NCI-H524 (cell line): ENCODE data around the gene AURKAIP1.
"Not testable (repeated sequence)": the region's sequence is repeated elsewhere in the genome, so short reads cannot be mapped to it uniquely, and the experiment has no call there.

Experiments
- DNase-seq, 2 experiments: peaks; one replicate each; lab custom pipeline; 2025; lab: John Stamatoyannopoulos, UW

AURKAIP1 gene

DNA sequence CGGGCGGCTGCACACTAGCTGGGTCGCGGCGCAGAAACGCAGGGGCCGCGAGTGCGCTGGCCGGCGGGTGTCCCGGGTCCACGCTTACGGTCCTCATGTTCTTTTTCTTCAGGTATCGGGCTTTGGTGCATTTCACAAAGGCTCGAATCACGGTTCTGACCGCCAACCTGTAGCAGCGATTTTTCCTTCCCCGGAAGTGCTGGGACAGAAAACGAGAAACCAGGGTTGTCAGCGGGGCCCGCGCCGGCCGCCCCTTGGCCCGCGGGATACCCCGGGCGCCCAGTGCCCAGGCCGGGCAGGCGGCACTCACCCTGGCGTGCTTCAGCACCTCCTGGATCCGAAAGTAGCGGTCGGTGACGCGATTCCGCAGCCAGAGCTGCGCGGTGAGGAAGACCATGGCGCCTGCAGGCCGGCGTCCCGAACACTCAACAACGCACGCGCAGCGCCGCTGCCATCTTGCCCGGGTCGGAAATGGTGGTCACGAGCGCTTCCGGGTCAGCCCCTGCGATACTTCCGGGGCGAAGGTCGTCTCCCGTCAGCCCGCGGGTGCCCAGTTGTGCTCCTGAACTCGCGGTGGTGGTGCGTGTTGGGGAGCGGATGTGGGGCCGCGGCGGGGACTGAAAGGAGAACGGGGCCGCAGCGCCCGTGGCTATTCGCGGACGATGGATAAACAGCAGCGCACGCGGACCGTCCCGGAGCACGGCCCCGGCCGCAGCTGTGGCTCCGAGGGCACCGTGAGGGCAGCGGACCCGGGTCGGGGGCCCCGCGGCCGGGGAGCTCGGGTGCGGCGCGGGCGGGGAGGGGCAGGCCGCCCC lies 32.0 kb upstream of the AURKAIP1 start, which contains the start of gene MRPL20:
TSS of gene MRPL20 (minus strand) at position 473 of the 815 bp plus-strand sequence. CDS start at position 397, 76 bp downstream.
- DNase-seq = peak; percentile 63 to 89

DNA sequence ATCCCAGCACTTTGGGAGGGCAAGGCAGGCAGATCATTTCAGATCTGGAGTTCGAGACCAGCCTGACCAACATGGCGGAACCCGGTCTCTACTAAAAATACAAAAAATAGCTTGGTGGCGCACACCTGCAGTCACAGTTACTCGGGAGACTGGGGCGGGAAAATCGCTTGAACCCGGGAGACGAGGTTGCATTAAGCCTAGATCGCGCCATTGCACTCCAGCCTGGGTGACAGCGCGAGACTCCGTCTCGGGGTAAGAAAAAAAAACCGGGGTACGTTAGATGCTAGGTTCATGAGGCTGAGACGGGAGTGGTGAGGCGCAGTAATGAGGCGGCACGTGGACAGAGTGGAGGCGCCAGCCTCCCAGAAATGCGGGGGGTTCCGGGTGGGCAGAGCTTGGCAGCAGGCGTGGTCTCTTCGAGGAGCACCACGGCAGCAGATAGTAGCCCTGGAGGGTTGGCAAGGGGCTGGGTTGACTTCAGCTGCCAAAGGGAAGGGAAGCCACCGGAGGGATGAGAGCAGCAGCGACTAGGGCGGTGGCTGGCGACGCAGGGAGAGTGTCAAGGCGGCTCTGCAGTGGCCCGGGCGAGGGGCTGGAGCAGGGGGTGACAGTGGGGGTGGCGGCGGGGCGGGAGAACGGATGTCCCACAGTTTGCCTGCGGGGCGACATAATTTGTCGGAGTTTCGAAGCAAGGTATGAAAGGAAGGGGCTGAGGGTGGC lies 31.3 kb upstream of the AURKAIP1 start:
- no peak for DNase-seq

DNA sequence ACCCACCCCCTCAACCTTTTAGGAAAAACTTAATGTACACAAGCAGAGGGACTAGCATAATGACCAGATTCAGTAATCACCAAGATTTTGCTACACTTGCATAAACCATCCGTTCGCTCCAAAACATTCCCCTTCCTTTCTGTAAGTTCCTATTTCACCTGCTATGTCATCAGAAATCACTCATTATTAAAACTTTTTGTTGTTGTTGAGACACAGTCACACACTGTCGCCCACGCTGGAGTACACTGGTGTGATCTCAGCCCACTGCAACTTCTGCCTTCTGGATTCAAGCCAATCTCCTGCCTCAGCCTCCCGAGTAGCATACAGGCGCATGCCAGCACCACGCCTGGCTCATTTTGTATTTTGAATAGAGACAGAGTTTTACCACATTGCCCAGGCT lies 28.6 kb upstream of the AURKAIP1 start:
- no peak for DNase-seq

DNA sequence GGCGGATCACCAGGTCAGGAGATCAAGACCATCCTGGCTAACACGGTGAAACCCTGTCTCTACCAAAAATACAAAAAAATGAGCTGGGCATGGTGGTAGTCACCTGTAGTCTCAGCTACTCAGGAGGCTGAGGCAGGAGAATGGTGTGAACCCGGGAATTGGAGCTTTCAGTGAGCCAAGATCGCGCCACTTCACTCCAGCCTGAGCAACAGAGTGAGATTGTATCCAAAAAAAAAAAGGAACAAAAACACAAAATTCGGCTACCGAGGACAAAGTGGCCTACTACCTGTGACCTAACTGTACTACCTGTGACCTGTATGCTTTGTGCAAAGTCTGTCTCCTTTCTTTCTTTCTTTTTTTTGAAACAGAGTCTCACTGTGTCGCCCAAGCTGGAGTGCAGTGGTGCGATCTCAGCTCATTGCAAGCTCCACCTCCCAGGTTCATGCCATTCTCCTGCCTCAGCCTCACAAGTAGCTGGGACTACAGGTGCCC lies 27.9 kb upstream of the AURKAIP1 start:
- not testable (repeated sequence) for DNase-seq

DNA sequence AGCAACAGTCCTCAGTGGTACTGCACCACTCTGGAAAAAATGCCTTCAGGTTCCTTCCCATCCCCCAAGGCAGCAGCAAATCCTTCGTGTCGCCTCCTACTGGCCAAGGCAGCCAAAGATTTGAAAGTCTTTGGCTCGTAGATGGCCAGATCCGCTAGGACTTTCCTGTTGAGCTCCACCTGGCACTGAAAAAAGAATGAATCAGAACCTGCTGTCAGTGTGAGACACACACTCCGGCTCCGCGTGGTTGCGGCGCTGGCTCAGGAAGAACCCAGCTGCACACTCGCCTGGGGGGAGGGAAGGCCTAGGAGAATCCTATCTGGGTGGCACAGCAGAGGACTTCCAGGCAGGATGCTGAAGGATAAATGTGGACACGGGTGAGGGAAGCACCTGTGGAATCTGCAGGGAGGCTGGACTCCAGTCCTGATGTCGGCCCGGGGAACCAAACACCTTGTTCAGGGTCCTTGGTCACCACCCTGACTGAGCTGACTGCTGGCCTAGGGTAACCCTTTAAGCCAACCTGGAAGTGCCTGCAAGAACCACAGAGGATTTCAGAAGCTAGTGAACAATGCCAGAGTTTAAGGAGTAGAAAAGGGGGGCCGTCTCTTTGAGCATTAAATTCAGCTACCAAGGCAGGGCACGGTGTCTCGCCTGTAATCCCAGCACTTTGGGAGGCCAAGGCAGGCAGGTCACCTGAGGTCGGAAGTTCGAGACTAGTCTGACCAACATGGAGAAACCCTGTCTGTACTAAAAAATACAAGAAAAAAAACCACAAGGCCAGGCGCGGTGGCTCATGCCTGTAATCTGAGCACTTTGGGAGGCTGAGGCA lies 27.3 kb upstream of the AURKAIP1 start:
- DNase-seq = peak; percentile 17 to 42

DNA sequence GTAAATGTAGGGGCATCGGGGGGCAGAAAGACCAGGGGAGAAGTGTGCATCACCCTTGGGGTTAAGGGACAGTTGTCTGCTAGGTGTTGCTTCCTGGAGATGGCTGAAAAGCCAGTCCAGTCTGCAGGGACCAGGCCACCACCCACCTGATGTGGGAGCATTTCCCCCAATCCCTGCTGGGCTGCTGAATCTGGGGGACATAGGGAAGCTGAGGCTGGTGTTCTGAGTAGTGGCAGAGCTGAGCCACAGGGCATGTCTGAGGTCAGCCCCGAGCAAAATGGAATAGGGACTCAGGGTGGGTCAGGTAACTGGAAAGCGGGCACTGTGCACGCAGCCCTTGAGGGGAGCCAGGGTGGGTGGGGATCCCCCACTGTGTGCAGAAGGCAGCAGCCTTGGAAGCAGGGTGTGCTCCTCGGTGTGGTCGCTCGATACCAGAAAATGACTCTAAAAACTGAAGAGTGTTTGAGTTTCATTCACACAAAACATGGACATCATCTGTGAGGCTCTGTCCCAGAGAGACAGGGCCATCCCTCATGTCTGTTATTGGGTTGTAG lies 26.5 kb upstream of the AURKAIP1 start:
- no peak for DNase-seq

DNA sequence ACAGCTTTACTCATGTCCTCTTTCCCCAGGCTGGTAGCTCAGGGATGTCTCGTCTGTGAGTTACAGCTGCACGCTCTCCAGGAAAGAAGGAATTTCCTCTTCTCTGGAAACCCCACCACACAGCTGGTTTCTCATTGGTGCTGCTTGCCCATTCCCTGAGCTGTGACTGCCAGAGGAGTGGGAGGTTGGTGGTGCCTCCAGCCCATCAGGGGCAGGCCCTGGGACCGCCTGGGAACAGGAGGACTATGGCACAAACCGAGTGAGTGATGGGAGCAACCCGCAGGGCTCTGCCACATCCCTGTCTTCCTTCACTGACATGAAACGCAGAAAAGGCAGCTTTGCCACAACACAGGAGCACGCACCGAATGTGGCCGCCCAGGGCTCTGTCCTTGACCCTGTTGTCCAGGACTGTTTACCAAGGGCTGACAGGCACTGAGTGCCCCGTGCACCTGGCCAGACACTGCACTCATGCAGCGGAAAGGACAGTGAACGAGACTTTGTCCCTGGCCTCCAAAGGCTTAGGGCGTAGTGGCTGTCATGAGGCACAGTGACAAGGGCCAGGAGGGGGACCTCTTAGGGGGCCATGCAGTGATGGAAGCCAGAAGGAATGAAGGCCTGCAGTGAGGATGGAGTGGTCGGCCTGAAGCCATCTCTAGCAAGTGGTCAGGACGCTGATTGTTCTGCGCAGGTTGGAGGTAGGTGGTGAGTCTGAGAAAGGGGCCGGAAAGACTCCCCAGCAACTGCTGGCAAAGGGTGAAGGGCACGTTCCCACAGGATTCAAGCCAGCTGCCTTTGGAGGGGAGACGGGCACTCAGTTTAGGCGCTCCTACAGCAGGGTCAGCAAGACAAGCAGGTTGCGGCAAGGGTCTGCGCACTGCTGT lies 25.8 kb upstream of the AURKAIP1 start:
- DNase-seq = no peak

DNA sequence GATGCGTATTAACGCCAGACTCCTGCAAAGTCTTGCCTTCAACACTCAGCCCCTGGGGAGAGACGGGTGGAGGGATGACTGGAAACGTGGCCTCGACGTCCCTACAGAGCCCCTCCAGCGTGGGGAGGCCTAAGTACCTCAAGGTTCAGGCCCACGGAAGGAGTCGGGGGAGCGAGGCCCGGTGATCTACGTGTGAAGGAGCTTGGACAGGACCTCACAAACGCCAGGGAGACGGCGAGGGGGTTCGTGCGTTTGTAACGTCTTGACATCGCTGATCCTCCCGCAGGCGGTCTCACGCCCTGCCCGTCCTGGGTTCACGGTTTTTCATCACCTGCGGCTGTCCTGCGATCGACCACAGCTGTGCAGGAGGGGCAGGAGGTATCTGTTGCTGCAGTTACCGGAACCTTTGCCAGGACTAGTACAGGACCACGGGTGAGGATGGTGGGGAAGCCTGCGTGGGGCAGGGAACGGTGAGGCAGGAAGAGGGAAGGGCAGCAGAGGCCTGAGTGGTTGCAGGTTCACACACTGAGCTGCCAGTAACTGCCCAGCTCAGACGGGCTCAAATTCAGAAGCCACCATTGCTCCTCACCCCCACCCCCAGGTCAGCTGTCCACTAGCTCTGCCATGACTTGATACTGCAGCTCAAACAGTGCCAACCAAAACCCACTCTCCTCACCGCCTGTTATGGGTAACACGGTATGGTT lies 25.0 kb upstream of the AURKAIP1 start:
- no peak for DNase-seq

GRCh38 chr1:1399187-1399871 lies 24.3 kb upstream of the AURKAIP1 start, which contains the start of gene CCNL2:
CCNL2 (minus strand) TSS chr1:1399335; CDS start chr1:1399306, 29 bp downstream.
- DNase-seq = peak; percentile 90 to 95

DNA sequence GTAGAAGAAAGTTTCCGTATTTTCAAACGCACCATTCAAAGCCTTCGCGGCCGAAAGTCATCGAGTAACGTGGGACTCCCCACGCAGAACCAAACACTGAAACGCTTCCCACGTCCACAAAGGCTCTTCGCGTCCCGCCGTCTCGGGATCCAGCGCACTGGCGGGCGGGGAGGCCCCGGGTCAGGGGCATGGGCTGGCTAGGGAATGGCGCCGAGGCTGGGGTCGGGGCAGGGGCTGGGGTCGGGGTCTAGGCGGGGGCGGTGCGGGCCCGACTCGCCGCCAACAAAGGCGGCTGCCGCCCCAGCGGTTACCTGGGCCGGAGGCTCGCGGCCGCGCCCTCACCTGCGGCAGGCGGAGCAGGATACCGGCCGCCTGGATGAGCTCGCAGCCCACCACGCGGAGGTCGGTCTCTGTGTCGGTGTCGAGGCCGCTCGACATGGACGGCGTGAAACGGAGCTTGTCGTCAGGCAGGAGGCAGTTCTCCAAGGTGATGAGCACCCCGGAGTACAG lies 23.7 kb upstream of the AURKAIP1 start:
- DNase-seq = no peak

- no peak for DNase-seq
Observed at GRCh38 chr1:1397839-1398523, 23.0 kb upstream of the AURKAIP1 start.

- no peak for DNase-seq
Observed at GRCh38 chr1:1395166-1395565, 20.2 kb upstream of the AURKAIP1 start.

- DNase-seq = no peak
Observed at GRCh38 chr1:1394116-1394515, 19.1 kb upstream of the AURKAIP1 start.

- no peak for DNase-seq
Observed at GRCh38 chr1:1393428-1393827, 18.4 kb upstream of the AURKAIP1 start.

GRCh38 chr1:1393014-1393413 lies 18.0 kb upstream of the AURKAIP1 start:
- no peak for DNase-seq

GRCh38 chr1:1391225-1391624 lies 16.2 kb upstream of the AURKAIP1 start:
- no peak for DNase-seq

- no peak for DNase-seq
Observed at GRCh38 chr1:1390675-1391074, 15.7 kb upstream of the AURKAIP1 start.

- no peak for DNase-seq
Observed at GRCh38 chr1:1388078-1388472, 13.1 kb upstream of the AURKAIP1 start.
